Breast epithelium (tissue), 4 donors: Measurements from ENCODE around the gene DEAF1. TPM values are rescaled to one million over a fixed set of nuclear protein-coding genes. Genes with fewer than 3 reads are reported as not detected.
A peak's percentile ranks its signal among the peaks of the same experiment; 100 is the strongest.

Experiments used
- DNase-seq, 2 donors: peaks; one replicate each; pipeline ENCODE4 v3.0.0-alpha.2; 2019; ENCODE audit warnings: low spot score in 2 of 2
- H3K27ac ChIP-seq, 2 donors: fragments of 200-600 bp; sonication (generic) in 1 of 2; one replicate each; pipeline ENCODE4 v1.5.1; 2016 to 2019; ENCODE audit warnings: mild to moderate bottlenecking in 1 of 2
- H3K27me3 ChIP-seq, 2 donors: fragments of 200-600 bp; sonication (generic) in 1 of 2; one replicate each; pipeline versions ENCODE4 v1.5.1 to v1.6.0; 2017 to 2019; ENCODE audit warnings: control low read depth in 1 of 2, mild to moderate bottlenecking in 1 of 2
- H3K36me3 ChIP-seq: fragments of 200-600 bp; one replicate; pipeline ENCODE4 v1.5.1; 2019
- H3K4me1 ChIP-seq, 2 donors: fragments of 200-600 bp; sonication (generic); one replicate each; pipeline ENCODE4 v1.5.1; 2016 to 2019; ENCODE audit warnings: control low read depth in 1 of 2
- H3K4me3 ChIP-seq, 3 donors: fragments of 200-600 bp; sonication (generic); 1 replicate in 2 of 3; 2 replicates in 1 of 3; pipeline ENCODE4 v1.5.1; 2016 to 2019; ENCODE audit warnings: mild to moderate bottlenecking in 3 of 3, moderate library complexity in 2 of 3
- H3K9me3 ChIP-seq, 2 donors: fragments of 200-600 bp; sonication (generic) in 1 of 2; one replicate each; pipeline ENCODE4 v1.5.1; 2016 to 2019; ENCODE audit warnings: control low read depth in 1 of 2
- CTCF ChIP-seq, 3 donors: fragments of 450-650 bp; IDR thresholded peaks; one replicate each; pipeline ENCODE4 v1.5.1; 2016 to 2017; ENCODE audit warnings: antibody characterized with exemption in 3 of 3, mild to moderate bottlenecking in 3 of 3, moderate library complexity in 3 of 3
- POLR2A ChIP-seq: fragments of 450-650 bp; IDR thresholded peaks from one replicate; pipeline ENCODE4 v1.6.1; 2016; ENCODE audit warnings: antibody characterized with exemption, mild to moderate bottlenecking, moderate library complexity
- POLR2AphosphoS5 ChIP-seq, 3 donors: sonication (generic); formaldehyde crosslinking; IDR thresholded peaks; one replicate each; pipeline ENCODE4 v1.6.1; 2017; ENCODE audit warnings: antibody characterized with exemption in 3 of 3
- intact Hi-C: fragments of 100-400 bp; cut with DNase I; formaldehyde crosslinking; loops from one replicate; pipeline ENCODE4 v1.15.1; 2023; ENCODE audit warnings: low total_unique reads
- total RNA-seq, 3 donors: library from RNA; depleted of rRNA; stranded (reverse); fragments of >200 nt; gene quantifications; one replicate each; pipeline ENCODE4 v1.1.0, GENCODE V29; 2016

DEAF1 gene
- total RNA-seq, 3 donors from 2014 or later, result 25.3 to 42.6 (median 39.8) TPM

GRCh38 chr11:637333-637592 lies 57.8 kb downstream of the DEAF1 start:
- H3K27ac ChIP-seq, result no peak overlapping the region
- H3K4me3 ChIP-seq, result peak overlapping the region; percentile 7 to 62 (median 39)
- no peak for TF ChIP-seq CTCF (IDR thresholded peaks at IDR 0.05)
- no peak for TF ChIP-seq POLR2AphosphoS5 (IDR thresholded peaks at IDR 0.05)
- TF ChIP-seq POLR2A, result no peak
- H3K9me3 ChIP-seq, result no peaks in the 10 kb centered on the region
- H3K36me3 ChIP-seq, result no peaks in the 10 kb centered on the region
- DNase-seq, result no peak
- intact Hi-C loops, result no loop called here
- H3K27me3 ChIP-seq, result peaks cover 9% of the 10 kb centered on the region in 2 donors
- peaks cover 0 to 14% of the 10 kb centered on the region in 2 donors for H3K4me1 ChIP-seq

GRCh38 chr11:636511-637332 lies 58.3 kb downstream of the DEAF1 start, which contains the start of gene DRD4:
DRD4 (plus strand) TSS chr11:637269; CDS start chr11:637305, 36 bp downstream.
- no peak for TF ChIP-seq CTCF (IDR thresholded peaks at IDR 0.05)
- TF ChIP-seq POLR2A, result no peak
- intact Hi-C loops, result no loop called here
- no peak for DNase-seq

GRCh38 chr11:635945-636510 lies 59.0 kb downstream of the DEAF1 start:
- TF ChIP-seq POLR2A, result no peak
- no peak for TF ChIP-seq CTCF (IDR thresholded peaks at IDR 0.05)
- no peak for TF ChIP-seq POLR2AphosphoS5 (IDR thresholded peaks at IDR 0.05)
- Histone ChIP-seq H3K4me3 (no peak overlapping the region), H3K4me1 (peaks cover 0 to 14% of the 10 kb centered on the region in 2 donors), H3K27ac (no peak overlapping the region), H3K27me3 (peaks cover 9% of the 10 kb centered on the region in 2 donors), H3K9me3 (no peaks in the 10 kb centered on the region), H3K36me3 (no peaks in the 10 kb centered on the region)
- intact Hi-C loops, result no loop called here
- DNase-seq, result no peak

More at GRCh38 chr11:636511-637332, 58.3 kb downstream of the DEAF1 start, which contains the start of gene DRD4:
- Histone ChIP-seq H3K4me3 (peak within 1 kb of the TSS; percentile 7 to 62 (median 39)), H3K27ac (no peak within 1 kb of the TSS), H3K4me1 (peaks cover 0 to 14% of the 10 kb centered on the region in 2 donors), H3K36me3 (no peaks in the 10 kb centered on the region), H3K9me3 (no peaks in the 10 kb centered on the region), H3K27me3 (peaks cover 9% of the 10 kb centered on the region in 2 donors)

GRCh38 chr11:630871-631270 lies 64.2 kb downstream of the DEAF1 start:
- H3K27me3 ChIP-seq, result peaks cover 0 to 5% of the 10 kb centered on the region in 2 donors
- no peak overlapping the region for H3K4me3 ChIP-seq
- no peak for DNase-seq
- TF ChIP-seq CTCF (IDR thresholded peaks at IDR 0.05) (no peak), POLR2AphosphoS5 (IDR thresholded peaks at IDR 0.05) (no peak), POLR2A (no peak)
- H3K4me1 ChIP-seq, result no peaks in the 10 kb centered on the region
- intact Hi-C loops, result no loop called here
- H3K9me3 ChIP-seq, result peaks cover 0 to 3% of the 10 kb centered on the region in 2 donors
- no peaks in the 10 kb centered on the region for H3K36me3 ChIP-seq
- no peak overlapping the region for H3K27ac ChIP-seq

- intact Hi-C loops, result no loop called here
- Histone ChIP-seq H3K27ac (no peak overlapping the region), H3K9me3 (peaks cover 0 to 3% of the 10 kb centered on the region in 2 donors), H3K36me3 (no peaks in the 10 kb centered on the region), H3K4me1 (no peaks in the 10 kb centered on the region), H3K27me3 (peaks cover 0 to 5% of the 10 kb centered on the region in 2 donors), H3K4me3 (no peak overlapping the region)
- no peak for TF ChIP-seq POLR2A
- no peak for TF ChIP-seq POLR2AphosphoS5 (IDR thresholded peaks at IDR 0.05)
- no peak for TF ChIP-seq CTCF (IDR thresholded peaks at IDR 0.05)
- no peak for DNase-seq
Observed at GRCh38 chr11:629237-629583, 65.8 kb downstream of the DEAF1 start.
